HG02938 (cell line): ENCODE data around the gene AFG3L2.

ENCODE experiments used
- ATAC-seq: cut with Tn5 transposase; IDR thresholded peaks from one replicate; pipeline ENCODE4 v1.9.1; 2021; ENCODE audit warnings: mild to moderate bottlenecking, moderate library complexity; ENCODE audit not compliant: unreplicated experiment

AFG3L2 gene

DNA sequence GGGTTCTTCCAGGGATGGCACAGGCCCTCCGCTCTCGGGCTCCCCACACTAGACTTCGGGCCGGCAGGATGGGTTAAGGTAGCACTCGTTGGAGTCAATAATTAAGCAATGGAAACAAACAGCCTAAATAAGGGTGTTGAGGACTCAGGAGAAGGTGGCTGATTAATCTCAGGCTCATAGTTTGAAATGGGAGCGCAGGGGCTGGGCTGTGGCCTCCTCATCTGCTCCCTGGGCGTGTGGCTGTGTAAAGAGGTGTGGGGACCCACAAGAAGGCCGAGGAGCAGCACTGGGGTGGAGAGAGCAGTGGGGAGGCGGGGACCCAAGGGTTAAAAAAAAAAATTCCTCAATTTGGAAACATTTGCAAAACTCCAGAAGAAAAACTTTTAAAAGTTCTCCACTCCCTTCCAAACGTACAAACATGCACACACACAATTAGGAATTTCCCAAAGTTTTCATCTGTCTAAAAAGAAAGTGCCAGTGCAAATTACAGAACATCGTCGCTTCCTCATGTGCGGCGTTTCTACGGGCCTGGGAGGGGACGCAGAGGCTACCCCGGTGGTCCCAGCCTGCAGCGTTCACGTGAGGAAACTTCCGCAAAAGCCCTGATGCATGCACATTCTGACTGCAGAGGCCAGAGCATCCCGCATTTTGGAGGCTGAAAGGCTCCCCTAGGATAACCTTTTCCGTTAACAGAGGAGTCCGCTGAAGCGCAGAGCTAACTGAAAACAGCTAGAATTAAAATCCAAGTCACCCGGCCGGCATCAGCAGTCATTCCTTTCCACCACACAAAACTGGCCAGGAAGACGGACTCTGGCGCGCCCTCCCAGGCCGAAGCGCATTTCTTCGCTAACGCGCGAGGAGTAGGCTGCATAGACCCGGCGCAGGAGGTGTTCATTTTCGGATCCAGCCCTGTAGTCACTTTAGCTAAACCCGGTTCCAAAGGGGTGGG, 70.0 kb downstream of the AFG3L2 start:
- peak; percentile 11 for ATAC-seq

DNA sequence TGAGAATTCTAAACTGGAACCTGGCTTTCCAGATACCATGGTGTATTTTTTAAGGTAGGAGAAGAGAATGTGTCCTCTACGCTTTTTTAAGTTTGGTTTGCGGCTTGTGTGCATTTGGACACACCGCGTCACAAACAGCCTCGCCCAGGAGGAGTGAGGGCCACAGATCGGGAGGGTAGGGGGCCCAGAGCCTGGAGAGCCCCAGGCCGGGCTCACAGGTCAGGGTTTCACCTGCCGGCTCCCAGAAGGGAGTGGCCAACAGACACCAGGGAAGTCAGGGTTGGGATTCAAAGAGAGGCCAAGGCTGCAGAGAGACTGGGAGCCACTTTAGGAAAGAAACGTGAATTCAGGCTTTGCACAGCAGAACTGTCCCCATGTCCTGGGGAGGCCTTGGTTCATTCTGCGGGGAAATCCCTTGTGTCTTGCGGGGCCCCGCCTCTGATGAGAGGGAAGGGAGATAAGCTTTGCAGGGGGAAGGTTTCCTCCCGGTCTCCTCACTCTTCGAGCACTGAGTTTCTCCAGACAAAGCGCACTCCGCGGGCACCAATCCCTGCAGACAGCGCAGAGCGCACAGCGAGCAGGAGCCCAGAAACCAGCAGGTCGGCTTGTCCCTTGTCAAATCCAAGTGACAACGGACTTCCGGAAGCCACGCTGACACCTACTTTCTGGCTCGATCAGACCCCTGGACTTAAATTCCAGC, 70.9 kb downstream of the AFG3L2 start:
- ATAC-seq = no peak

DNA sequence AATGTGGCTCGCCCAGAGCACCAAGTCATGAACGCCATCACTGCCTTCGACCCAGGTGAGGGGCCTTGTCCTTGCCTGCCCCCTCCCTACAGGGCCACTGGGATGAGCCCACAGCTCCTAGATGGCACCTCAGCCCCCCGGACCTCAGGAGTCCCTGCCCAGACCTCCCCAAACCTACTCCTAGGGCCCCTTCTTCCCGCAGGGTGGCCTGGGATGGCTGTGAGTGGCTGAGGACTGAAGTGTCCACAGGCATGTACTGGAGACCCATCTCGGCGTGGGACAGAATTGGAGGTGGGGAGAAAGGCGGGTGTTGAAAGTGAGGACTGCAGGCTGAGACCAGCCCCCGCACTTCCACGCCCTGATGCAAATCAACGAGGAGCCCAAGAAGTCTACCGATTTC, 71.8 kb downstream of the AFG3L2 start:
- no peak for ATAC-seq

DNA sequence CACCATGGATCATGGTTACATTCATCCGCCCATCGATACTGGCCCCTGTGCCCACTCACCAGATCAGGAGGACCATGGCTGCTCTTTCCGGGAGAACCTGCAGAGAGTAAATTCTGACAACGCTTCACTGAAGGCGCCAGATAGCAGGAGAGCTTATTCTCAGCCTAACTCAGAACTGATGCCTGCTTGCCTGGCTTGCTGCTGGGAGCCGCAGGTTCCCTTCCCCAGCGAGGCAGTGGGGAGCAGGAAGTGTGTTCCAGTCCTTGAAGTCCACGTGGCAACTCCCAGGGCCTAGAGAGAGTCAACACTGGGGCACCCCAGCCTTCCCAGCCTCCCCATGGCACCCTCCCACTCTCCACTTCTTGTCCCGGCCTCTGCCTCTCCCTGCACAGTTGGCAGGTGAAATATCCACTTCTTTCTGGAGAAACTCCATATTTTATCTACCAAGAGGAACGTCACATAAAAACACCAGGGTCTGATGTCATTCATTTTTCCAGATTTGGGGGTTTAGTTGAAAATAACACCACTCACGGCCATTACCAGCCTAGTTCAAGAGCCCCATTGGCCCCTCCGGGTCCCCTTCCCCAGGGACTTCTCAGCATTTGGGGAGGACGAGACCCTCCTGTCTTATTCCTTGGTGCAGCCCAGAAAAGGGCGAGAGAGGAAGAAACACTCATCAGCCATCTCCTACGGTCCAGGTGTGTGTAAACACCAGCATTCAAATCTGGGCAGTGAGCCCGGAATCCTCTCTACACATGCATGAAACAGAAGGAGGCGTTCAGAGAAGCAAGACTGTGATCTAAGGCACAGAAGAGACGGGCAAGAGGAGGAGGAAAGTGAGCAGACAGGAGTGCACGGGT, 72.4 kb downstream of the AFG3L2 start:
- no peak for ATAC-seq

DNA sequence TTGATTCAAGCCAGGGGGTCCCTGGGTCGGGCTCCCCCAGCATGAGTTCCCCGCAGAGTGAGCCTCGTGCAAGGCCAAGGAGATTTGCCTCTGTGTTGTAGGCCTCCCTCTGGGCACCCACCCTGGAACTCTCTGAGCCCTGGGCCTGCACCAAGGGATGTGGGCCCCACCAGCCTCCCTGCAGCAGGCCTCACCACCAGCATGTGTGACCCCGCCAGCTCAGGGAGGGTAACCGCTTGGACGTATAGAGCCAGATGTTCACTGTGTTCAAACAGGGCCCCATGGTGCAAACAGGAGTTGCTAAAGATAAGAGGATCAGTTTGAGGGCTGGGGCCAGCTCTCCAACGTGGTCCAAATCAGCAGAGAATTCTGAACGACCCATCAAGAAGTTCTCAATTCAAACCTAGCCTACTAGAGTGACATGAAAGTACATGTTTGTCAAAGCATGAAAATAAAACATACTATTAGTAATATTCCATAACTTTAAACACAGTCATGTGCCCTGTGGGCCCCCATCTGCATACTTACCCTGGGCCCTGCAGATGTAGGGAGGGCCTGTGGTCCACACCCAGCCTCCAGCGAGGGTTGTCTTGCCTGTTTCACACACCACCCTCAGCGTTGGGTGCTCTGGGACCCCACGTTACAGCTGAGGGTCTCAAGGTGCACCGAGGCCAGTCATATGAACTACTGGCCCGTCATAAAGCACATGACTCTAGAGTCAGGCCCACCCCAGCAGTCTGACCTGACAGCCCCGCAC, 74.5 kb downstream of the AFG3L2 start:
- no peak for ATAC-seq

DNA sequence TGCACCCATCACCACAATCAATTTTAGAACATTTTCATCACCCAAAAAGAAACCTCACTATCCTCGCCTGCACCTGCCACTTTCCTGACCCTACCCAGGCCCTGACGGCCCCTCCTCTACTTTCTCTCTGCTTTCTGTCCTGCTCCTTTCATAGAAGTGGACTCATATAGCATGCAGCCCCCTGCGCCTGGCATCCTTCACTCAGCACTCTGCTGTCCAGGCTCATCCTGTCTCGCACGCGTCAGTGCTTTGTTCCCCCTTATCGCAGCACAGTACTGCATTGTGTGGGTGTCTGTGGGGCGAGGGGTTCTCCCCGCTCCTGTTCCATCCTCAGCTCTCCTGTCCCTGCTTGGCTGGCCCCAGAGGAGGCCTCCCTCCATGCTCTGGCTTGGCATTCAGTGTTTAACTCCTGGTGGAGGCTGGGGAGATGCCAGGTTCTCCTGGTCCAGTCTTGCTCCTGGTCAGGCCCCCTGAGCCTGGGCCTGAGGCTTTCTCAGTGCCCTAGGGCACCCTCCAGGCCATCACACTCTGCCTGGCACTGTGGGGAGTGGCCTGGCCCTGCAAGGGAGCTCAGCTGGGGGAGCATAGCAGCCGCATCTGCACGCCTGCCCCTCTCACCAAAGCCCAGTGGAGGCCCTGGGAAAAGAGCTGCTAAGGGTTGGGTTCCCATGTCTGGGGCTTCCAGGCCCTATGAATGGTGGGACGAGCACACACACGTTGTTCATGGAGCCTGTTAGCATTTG, 75.6 kb downstream of the AFG3L2 start:
- ATAC-seq = no peak

DNA sequence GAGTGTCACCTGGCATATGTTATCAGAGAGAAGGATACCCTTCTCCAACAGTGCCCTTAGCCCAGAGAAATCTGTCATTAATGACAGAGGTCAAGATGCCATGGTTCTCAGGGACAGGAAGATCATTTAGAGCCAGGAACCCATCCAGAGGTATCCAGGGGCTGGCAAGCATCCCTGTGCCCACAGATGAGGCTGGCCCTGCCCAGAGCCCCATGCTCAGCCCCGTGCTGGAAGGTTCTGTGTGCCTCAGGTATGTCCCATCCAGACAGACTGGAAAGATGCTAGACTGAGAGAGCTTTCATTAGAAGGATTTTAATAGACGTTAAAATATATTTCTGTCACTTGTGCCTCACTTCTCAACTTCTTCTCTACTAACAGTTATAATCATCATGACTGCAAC, 77.2 kb downstream of the AFG3L2 start:
- no peak for ATAC-seq

DNA sequence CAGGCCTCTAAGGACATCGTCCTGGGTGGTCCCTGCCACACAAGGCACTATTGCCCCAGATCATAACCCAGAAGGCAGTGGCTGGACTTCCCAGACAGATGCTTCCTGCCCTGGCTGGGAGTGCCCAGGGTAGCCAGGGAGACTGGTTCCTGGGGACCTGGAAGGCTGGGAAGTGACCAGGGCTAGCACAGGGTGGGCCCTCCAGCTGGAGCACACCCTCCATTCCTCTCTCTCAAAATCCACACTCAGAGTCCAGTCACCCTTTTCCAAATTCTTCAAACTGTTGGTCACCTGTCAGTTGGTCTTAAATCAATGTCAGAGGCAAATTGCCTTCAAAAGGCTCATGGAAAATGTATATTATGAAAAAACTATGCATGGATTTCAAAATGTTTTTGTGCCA, 80.6 kb downstream of the AFG3L2 start:
- ATAC-seq = no peak

DNA sequence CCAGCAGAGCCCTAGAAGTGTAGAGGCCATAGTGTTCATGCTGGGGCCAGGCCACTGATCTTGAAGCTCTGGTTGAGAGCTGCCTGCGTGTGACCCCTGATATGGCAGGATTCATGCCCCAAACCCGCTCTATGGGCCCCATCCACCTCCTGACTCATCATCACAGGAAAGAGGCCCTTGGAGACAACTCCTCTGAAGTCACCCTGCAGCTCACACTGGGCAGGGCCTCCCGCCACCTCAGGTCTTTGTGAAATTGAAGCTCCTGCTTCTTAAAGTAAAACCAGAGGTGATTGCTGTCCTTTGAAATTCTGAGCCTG, 81.0 kb downstream of the AFG3L2 start:
- no peak for ATAC-seq

DNA sequence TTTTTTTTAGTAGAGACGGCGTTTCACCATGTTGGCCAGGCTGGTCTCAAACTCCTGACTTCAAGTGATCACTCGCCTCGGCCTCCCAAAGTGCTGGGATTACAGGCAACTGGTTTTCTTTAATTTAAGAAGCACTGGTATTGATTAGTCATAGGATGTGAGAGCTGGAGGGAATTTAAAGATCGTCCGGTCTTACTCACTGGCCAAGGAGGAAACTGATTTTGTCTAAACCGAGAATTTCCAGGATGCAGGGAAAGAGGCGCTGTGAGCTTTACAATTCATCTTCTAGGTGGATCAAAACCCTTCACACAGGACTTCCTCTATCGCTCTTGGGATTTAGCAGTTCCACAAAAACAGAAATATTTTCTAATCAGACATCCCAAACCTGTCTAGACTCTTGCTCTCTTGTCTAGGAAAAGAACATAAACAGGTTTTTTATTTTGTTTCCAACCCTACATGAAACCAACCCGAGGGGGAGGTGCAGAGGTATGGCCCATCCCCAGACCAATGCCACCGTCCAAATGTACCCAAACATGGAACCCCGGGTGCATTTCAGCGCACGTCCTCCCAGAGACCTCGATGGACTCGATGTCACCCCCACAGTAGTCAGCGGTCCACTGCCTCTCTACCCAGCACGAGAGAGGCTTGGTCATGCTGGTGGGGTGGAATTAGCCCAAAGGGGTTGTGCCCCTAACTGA, 81.5 kb downstream of the AFG3L2 start:
- no peak for ATAC-seq

DNA sequence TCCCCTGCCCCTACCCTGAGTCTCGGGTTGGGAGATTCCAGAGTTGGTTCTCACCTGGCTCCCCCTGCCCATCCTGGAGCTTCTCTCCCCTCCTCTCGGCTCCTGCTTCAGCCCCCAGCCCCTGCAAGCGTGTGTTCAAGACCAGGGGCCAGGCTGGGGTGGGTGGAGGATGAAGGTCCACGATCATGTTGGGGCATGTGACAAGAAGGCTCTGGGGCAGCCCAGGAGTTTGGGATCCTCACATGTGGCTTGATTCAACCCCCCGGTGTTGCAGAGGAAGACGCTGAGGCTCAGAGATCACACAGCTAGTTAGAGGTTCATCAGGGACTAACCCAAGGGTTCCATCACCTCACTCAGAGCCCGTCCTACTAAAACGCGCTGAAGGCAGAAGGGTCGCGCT, 83.2 kb downstream of the AFG3L2 start:
- no peak for ATAC-seq

DNA sequence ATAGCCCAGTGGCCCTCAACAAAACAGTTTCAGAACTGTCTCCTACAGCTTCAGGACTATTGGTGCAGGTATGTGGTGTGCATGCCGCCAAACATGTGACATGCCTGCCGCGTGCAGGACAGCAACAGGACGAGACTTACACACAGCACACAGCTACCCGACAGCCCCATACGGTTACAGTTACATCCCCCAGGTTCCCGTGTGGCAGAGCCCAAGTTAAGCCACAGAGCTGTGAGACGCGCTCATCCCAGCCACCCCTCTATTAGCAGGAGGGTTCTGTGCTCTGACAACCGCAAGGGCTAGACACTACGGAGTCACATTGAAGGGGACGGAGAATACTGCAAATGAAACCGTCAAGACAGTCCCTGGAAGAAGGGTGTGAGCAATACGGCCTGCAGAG, 85.3 kb downstream of the AFG3L2 start:
- ATAC-seq = no peak

DNA sequence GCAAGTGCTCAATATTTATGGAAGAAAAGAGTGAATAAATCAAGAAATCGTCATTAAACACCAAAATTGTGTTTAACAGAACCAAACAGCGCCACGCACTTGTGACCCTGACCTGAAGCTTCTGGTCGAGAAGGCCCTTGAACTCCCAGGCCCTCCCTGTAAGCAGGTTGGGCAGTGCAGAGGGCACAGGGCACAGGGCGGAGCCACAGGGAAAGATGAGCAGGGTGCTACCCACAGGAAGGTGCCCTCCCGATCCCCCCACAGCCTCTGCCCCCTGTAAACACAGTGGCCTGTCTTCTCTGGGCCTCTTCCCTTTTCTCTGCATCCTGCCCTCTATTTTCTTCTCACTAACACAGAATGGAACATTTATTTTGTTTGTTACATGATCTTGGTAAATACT, 85.9 kb downstream of the AFG3L2 start:
- ATAC-seq = no peak

DNA sequence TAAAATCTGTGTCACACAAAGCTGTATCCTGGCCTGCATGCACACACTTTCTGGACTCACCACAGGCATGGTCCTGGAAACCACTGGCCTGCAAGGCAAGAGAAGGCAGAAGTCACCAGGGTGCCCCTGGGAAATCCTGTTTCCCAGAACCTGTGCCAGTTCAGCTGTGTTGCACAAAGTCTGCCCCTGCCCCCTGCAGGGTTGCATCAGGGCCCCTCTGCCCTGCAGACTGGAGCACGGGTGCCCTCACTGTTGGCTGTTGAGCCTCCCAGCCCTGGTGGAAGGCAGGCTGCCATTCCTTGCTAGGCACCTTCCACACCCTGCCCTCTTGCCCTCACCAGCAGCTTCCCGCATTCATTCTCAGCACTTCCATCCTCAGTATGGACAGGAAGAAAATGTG, 86.9 kb downstream of the AFG3L2 start:
- ATAC-seq = no peak

DNA sequence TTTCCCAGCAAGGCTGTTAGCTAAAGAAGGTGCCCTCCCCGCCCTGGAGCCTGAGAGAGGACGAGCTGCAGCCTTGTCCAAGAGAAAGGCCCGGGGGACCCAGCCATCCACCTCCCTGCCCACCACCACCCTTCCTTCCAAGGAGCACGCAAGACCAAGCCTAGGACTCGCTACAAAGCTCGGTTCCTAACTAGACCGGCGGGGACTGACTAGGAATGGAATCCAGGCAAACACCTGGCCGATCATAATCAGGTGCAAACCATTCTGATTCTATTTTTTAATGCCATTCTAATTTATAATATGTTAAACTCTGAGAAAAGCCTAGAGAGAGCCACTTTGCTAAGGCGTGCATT, 88.6 kb downstream of the AFG3L2 start:
- ATAC-seq = no peak

DNA sequence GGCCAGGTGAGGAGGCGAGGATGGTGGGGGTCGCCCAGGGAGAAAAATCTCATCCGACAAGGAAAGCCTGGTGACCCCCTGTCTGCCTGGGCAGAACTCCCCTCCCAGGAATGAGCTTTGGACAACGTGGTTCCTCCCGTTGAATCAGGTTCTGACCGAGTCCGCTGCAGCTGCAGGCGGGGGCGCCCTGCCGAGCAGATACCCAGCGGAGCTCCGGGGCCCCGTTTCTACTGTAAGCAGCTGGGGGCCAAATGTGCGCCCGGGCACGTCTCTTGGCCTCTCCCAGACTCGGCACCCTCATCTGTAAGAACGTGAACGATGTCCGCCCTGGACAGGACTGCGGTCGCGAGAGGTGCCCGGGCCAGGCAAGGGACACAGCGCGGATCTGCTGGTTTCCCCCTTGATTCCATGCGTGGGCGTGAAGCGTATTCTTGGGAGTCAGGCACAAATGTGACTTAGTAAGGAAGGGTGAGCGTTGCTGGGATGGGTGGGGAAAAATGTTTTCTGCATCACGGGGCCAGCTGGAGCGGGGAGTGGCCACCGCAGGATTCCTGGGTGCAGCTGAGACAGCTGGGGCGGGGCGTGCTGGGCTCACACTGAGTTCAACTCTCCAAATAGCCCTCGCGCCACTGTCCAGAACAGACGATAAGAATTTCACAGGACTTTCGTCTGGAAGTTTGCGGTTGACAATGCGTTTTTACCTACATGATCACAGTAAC, 89.2 kb downstream of the AFG3L2 start:
- ATAC-seq = no peak

DNA sequence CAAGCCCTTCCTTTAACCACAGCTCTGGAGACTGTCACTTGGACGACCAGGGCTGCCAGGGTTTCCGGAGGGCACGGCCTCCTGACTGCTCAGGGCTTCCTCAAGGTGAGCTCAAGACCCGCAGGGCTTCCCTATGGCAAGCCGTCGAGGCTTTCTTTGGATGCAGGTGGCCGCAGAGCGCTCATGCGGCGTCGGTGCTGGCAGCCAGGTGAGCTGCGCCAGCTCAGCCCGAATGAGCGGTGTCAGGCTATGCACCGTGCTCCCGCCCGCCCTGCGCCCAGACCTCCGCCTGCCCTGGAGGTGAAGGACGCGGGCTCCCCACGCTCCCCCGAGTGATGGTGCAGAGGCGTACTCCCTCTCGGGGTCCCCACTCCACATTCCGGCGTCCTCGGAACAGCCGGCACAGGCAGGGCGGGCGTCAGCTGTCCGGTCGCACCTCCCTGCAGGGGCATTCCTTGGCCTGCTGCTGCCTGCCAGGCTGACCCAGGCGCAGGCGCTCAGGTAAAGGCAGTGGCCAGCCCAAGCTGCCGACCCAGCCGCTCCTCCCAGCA, 89.8 kb downstream of the AFG3L2 start:
- ATAC-seq = no peak

DNA sequence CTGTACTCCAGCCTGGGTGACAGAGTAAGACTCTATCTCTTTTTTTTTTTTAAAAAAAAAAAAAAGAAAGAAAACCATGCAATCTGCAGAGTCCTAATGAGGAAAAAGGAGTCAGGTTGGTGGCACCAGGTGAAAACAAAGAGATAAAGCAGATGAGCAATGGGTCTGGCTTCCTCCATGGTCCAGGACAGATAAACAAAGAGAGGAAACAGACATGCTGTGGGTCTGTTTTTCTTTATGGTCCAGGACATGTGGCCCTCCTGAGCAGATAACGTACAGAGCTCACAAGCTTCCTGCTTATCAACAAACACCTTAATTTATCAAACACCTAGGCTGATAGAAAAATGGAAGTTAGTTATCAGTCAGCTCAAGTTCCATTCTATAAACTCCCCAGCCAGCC, 93.4 kb downstream of the AFG3L2 start:
- ATAC-seq = no peak

DNA sequence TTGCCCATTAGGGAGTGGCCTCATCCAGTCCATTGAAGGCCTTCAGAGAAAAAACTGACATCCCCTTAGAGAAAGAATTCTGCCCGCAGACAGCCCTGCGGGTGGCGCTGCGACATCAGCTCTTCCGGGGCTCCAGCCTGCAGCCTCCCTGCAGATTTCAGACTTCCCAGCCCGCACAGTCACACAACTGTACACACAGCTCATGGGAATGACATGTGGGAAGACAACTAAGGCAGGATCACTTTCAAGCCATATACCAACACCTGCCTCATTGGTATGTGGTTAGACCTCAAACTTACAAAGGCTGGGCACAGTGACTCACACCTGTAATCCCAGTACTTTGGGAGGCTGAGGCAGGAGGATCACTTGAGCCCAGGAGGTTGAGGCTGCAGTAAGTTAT, 93.8 kb downstream of the AFG3L2 start:
- no peak for ATAC-seq
